ENCODE data around the gene NPTXR.

DNA sequence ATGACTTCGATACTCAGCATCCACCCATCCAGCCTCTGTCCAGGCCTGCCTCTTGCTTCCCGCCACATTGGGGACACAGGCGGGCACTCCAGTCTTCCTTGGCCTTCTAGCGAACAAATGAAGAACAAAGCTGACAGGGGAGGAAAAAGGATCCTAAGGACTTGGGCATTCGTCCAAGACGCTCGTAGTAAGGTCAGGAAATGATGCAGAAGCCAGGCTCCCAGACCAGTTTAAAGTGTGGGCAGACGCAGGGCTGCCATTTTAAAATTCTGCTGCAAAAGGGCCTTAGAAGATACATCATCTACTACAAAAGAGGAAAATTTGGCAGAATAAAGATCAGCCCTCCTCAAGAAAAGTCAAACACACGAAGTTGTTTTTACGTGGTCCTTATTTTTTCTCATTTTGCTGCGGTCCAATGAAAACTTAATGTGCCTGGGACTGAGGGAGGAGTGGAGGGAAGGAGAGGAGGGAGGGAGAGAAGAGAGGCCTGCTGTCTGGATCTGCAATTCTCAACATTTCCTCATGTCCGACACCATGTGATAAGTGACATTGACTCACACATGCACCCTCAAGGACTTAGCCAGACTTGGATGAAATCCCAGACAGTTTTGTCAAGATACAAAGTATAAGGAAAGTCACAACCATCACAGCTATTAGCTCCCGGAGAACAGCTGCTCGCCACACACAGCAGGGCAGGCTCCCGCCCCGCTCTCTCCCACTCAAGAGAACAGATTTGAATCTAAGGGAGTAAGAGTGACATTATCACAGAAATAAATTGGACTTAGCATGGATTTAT lies 55.6 kb downstream of the NPTXR start:
- TF ChIP-seq POLR2A (IDR thresholded peaks at IDR 0.05), result no peak
- TF ChIP-seq, protein P1, sequence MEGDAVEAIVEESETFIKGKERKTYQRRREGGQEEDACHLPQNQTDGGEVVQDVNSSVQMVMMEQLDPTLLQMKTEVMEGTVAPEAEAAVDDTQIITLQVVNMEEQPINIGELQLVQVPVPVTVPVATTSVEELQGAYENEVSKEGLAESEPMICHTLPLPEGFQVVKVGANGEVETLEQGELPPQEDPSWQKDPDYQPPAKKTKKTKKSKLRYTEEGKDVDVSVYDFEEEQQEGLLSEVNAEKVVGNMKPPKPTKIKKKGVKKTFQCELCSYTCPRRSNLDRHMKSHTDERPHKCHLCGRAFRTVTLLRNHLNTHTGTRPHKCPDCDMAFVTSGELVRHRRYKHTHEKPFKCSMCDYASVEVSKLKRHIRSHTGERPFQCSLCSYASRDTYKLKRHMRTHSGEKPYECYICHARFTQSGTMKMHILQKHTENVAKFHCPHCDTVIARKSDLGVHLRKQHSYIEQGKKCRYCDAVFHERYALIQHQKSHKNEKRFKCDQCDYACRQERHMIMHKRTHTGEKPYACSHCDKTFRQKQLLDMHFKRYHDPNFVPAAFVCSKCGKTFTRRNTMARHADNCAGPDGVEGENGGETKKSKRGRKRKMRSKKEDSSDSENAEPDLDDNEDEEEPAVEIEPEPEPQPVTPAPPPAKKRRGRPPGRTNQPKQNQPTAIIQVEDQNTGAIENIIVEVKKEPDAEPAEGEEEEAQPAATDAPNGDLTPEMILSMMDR (IDR thresholded peaks at IDR 0.05), result no peak

Data from lower leg skin (tissue), 3 donors.